ENCODE data around the gene MKRN2OS.

- TF ChIP-seq CTCF (IDR thresholded peaks at IDR 0.05; ENCODE audit: low read depth, low read length), result no peak
- no peak for TF ChIP-seq EZH2phosphoT487 (IDR thresholded peaks at IDR 0.05; ENCODE audit: low read depth)
These were observed 31.4 kb downstream of the MKRN2OS start for GRCh38 chr3:12513694-12514446.

Measured in OCI-LY3 (cell line).